Calu3 (cell line): ENCODE results near the gene MTG2. TPM values are rescaled to one million over a fixed set of nuclear protein-coding genes. Genes with fewer than 3 reads are reported as not detected.

Experiments
- BruUV-seq: library from RNA; stranded (reverse); fragments of 400-500 nt; replicated peaks from 2 replicates; lab custom pipeline; 2021; lab: Mats Ljungman, UMichigan
- CTCF ChIA-PET: fragments of 300-600 bp; sonication (Branson Sonifier 250); formaldehyde crosslinking; loops from one replicate; lab custom pipeline; 2022; ENCODE audit warnings: antibody characterized with exemption; lab: Charles Lee
- DNase-seq: peaks from one replicate; pipeline ENCODE4 v3.0.0; 2022
- H3K27ac Mint-ChIP-seq: one replicate; pipeline ENCODE4 v1.8.0; 2022; ENCODE audit warnings: mixed read lengths; ENCODE audit not compliant: unreplicated experiment
- H3K27me3 Mint-ChIP-seq: one replicate; pipeline ENCODE4 v1.8.0; 2022; ENCODE audit warnings: mixed read lengths; ENCODE audit not compliant: unreplicated experiment
- H3K36me3 Mint-ChIP-seq: one replicate; pipeline ENCODE4 v1.8.0; 2022; ENCODE audit warnings: mild to moderate bottlenecking, moderate library complexity, mixed read lengths; ENCODE audit not compliant: insufficient read depth, unreplicated experiment
- H3K4me1 Mint-ChIP-seq: one replicate; pipeline ENCODE4 v1.8.0; 2022; ENCODE audit warnings: mild to moderate bottlenecking, low read depth, mixed read lengths; ENCODE audit not compliant: unreplicated experiment
- H3K4me3 Mint-ChIP-seq: one replicate; pipeline ENCODE4 v1.8.0; 2022; ENCODE audit warnings: mild to moderate bottlenecking, low read depth, moderate library complexity, mixed read lengths; ENCODE audit not compliant: unreplicated experiment
- H3K9me3 Mint-ChIP-seq: one replicate; pipeline ENCODE4 v1.8.0; 2022; ENCODE audit warnings: low read depth, mixed read lengths; ENCODE audit not compliant: unreplicated experiment
- CTCF ChIP-seq: fragments of 200-600 bp; IDR thresholded peaks from one replicate; pipeline ENCODE4 v1.8.0; 2022; ENCODE audit warnings: antibody characterized with exemption; ENCODE audit not compliant: unreplicated experiment
- intact Hi-C: fragments of 100-400 bp; cut with micrococcal nuclease; formaldehyde crosslinking; loops from one replicate; pipeline ENCODE4 v1.10.0; 2022; ENCODE audit not compliant: unreplicated experiment
- total RNA-seq: library from RNA; stranded (reverse); gene quantifications from 2 replicates; pipeline ENCODE4 v1.2.3, GENCODE V29; 2022

Gene MTG2
- total RNA-seq, 1 experiment from 2014 or later: 87.9 TPM

GRCh38 chr20:62210496-62210855 is 27.6 kb downstream of the MTG2 start:
- Mint-ChIP-seq H3K9me3 (no peaks in the 10 kb centered on the region), H3K4me1 (peaks cover 13% of the 10 kb centered on the region), H3K27ac (no peak overlapping the region), H3K27me3 (peaks cover 70% of the 10 kb centered on the region), H3K4me3 (no peak overlapping the region), H3K36me3 (peaks cover 35% of the 10 kb centered on the region)
- no peak for DNase-seq
- TF ChIP-seq CTCF: no peak
- intact Hi-C loops: no loop called here
- CTCF ChIA-PET: no interaction called here
- no TSS peak for BruUV-seq

GRCh38 chr20:62211216-62211615 is 28.4 kb downstream of the MTG2 start:
- H3K27ac Mint-ChIP-seq: no peak overlapping the region
- no peak overlapping the region for H3K4me3 Mint-ChIP-seq
- H3K9me3 Mint-ChIP-seq: no peaks in the 10 kb centered on the region
- no peak for DNase-seq
- TF ChIP-seq CTCF: no peak
- H3K27me3 Mint-ChIP-seq: peaks cover 77% of the 10 kb centered on the region
- H3K4me1 Mint-ChIP-seq: peaks cover 13% of the 10 kb centered on the region
- peaks cover 27% of the 10 kb centered on the region for H3K36me3 Mint-ChIP-seq
- BruUV-seq: no TSS peak
- intact Hi-C loops: no loop called here
- CTCF ChIA-PET: no interaction called here

- H3K27ac Mint-ChIP-seq: no peak overlapping the region
- peaks cover 13% of the 10 kb centered on the region for H3K4me1 Mint-ChIP-seq
- H3K27me3 Mint-ChIP-seq: peaks cover 83% of the 10 kb centered on the region
- TF ChIP-seq CTCF: no peak
- CTCF ChIA-PET: no interaction called here
- H3K9me3 Mint-ChIP-seq: no peaks in the 10 kb centered on the region
- no TSS peak for BruUV-seq
- intact Hi-C loops: no loop called here
- peaks cover 22% of the 10 kb centered on the region for H3K36me3 Mint-ChIP-seq
- DNase-seq: no peak
- H3K4me3 Mint-ChIP-seq: no peak overlapping the region
Observed at GRCh38 chr20:62211769-62212288, 29.0 kb downstream of the MTG2 start.

GRCh38 chr20:62212299-62212698 is 29.5 kb downstream of the MTG2 start:
- Mint-ChIP-seq H3K27ac (no peak overlapping the region), H3K9me3 (no peaks in the 10 kb centered on the region), H3K27me3 (peaks cover 88% of the 10 kb centered on the region), H3K4me3 (no peak overlapping the region), H3K4me1 (peaks cover 13% of the 10 kb centered on the region), H3K36me3 (peaks cover 18% of the 10 kb centered on the region)
- no peak for DNase-seq
- CTCF ChIA-PET: no interaction called here
- no TSS peak for BruUV-seq
- intact Hi-C loops: no loop called here
- no peak for TF ChIP-seq CTCF
